Thyroid gland (tissue), 4 donors: Measurements from ENCODE around the gene ZNF283.

Experiments used
- POLR2A ChIP-seq, 2 donors: fragments of 450-650 bp; IDR thresholded peaks; one replicate each; pipeline ENCODE4 v1.6.1; 2017; ENCODE audit warnings: antibody characterized with exemption in 2 of 2, mild to moderate bottlenecking in 2 of 2, moderate library complexity in 1 of 2
- TF ChIP-seq, protein P1 (sequence below), 6 experiments: fragments of 200-600 bp in 3 of 6; fragments of 450-650 bp in 3 of 6; sonication (generic) in 3 of 6; IDR thresholded peaks; one replicate each; pipeline ENCODE4 v1.5.1; 2016 to 2019; ENCODE audit warnings: antibody characterized with exemption in 6 of 6, mild to moderate bottlenecking in 2 of 6, inconsistent platforms in 1 of 6, moderate library complexity in 1 of 6

DNA sequence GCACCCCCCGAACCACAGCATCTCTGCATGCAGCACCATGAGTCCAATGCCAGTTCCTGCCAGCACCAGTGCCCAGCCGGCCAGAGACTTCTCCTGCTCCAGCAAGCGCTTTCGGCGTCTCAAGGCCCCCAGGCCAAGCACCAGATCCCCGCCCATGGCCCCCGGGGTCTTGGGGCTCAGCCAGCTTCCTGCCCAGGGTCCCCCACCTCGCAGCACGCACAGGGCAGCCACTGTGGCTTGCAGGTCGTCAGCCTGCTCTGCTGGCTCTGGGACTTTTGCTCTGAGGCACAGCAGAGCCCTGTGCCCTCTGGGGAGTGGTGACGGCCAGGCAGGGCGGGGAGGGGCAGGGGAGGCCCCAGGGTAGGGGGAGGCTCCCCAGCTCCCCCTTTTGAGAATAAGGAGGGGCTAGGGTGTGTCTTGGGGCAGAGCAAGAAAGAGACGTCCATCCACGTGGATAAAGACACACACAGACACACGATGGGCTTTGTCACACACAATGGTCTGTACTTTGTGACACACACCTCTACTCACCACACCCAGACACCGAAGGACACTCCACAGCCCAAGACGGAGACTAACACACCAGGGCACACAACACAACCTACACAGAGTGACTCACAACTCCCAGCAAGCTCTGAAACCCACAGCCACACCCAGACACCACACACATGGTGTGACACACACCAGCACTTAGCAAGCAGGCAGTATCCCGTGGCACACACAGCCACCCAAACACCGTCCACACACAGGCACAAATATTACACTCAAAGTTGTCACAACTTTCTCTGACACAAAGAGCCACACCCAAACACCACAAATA, 46.2 kb upstream of the ZNF283 start, which contains the start of gene KCNN4:
- TF ChIP-seq, protein P1, sequence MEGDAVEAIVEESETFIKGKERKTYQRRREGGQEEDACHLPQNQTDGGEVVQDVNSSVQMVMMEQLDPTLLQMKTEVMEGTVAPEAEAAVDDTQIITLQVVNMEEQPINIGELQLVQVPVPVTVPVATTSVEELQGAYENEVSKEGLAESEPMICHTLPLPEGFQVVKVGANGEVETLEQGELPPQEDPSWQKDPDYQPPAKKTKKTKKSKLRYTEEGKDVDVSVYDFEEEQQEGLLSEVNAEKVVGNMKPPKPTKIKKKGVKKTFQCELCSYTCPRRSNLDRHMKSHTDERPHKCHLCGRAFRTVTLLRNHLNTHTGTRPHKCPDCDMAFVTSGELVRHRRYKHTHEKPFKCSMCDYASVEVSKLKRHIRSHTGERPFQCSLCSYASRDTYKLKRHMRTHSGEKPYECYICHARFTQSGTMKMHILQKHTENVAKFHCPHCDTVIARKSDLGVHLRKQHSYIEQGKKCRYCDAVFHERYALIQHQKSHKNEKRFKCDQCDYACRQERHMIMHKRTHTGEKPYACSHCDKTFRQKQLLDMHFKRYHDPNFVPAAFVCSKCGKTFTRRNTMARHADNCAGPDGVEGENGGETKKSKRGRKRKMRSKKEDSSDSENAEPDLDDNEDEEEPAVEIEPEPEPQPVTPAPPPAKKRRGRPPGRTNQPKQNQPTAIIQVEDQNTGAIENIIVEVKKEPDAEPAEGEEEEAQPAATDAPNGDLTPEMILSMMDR (IDR thresholded peaks at IDR 0.05), result no peak
- TF ChIP-seq POLR2A (IDR thresholded peaks at IDR 0.05), result no peak
